CD4-positive, alpha-beta T cell treated with Interleukin-17A for 1 hour (primary cell): Measurements from ENCODE around the gene SNRNP200.
"Not testable (repeated sequence)": the region's sequence is repeated elsewhere in the genome, so short reads cannot be mapped to it uniquely, and the experiment has no call there.

Experiments used
- DNase-seq: peaks from one replicate; pipeline ENCODE4 v3.0.0-alpha.2; 2020

Gene SNRNP200

GRCh38 chr2:96273763-96274162 lies 31.6 kb downstream of the SNRNP200 start:
- no peak for DNase-seq

- DNase-seq, result no peak
Measured at GRCh38 chr2:96271995-96272394, 33.4 kb downstream of the SNRNP200 start.

- peak; percentile 55 for DNase-seq
Measured at GRCh38 chr2:96267159-96267971, 38.0 kb downstream of the SNRNP200 start.

GRCh38 chr2:96265840-96266679 lies 39.3 kb downstream of the SNRNP200 start, which contains the start of the genes CIAO1 and TMEM127:
Gene CIAO1, plus strand, starts transcription at chr2:96266225. Its CDS starts 126 bp downstream, at chr2:96266351.
Gene TMEM127, minus strand, starts transcription at chr2:96265997. Its CDS starts 616 bp downstream, at chr2:96265381.
- peak; percentile 98 for DNase-seq

GRCh38 chr2:96265349-96265839 lies 40.0 kb downstream of the SNRNP200 start:
- DNase-seq, result no peak

- peak; percentile 30 for DNase-seq
Measured at GRCh38 chr2:96264656-96265348, 40.5 kb downstream of the SNRNP200 start.

GRCh38 chr2:96264086-96264485 lies 41.3 kb downstream of the SNRNP200 start:
- DNase-seq, result no peak

- no peak for DNase-seq
Measured at GRCh38 chr2:96262306-96262705, 43.0 kb downstream of the SNRNP200 start.

- no peak for DNase-seq
Measured at GRCh38 chr2:96261328-96262003, 43.9 kb downstream of the SNRNP200 start.

- peak; percentile 26 for DNase-seq
Measured at GRCh38 chr2:96260387-96261260, 44.7 kb downstream of the SNRNP200 start.

- no peak for DNase-seq
Measured at GRCh38 chr2:96259497-96259921, 45.8 kb downstream of the SNRNP200 start.

GRCh38 chr2:96258166-96259022 lies 47.0 kb downstream of the SNRNP200 start:
- DNase-seq, result no peak

- DNase-seq, result not testable (repeated sequence)
Measured at GRCh38 chr2:96257744-96258143, 47.6 kb downstream of the SNRNP200 start.

- DNase-seq, result no peak
Measured at GRCh38 chr2:96256611-96257113, 48.7 kb downstream of the SNRNP200 start.

- DNase-seq, result no peak
Measured at GRCh38 chr2:96254571-96254970, 50.8 kb downstream of the SNRNP200 start.

- no peak for DNase-seq
Measured at GRCh38 chr2:96253006-96253405, 52.3 kb downstream of the SNRNP200 start.

- no peak for DNase-seq
Measured at GRCh38 chr2:96252526-96252925, 52.8 kb downstream of the SNRNP200 start.

- DNase-seq, result no peak
Measured at GRCh38 chr2:96251721-96252292, 53.5 kb downstream of the SNRNP200 start.

- DNase-seq, result no peak
Measured at GRCh38 chr2:96250188-96250587, 55.2 kb downstream of the SNRNP200 start.

GRCh38 chr2:96249654-96250053 lies 55.7 kb downstream of the SNRNP200 start:
- DNase-seq, result no peak
